ENCODE data around the gene BOK.

DNA sequence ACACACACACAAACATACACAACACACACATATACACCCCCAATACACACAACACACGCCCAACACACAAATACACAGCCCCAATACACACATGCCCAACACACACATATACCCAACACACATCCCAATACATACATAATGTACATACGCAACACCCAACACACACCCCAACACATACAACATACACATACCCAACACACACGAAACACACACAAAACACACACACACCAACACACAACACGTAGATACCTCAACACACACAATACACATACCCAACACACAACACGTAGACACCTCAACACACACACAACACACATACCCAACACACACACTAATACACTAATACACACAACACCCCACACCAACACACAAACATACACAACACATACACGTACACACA lies 41.2 kb upstream of the BOK start:
- TF ChIP-seq, protein P1, sequence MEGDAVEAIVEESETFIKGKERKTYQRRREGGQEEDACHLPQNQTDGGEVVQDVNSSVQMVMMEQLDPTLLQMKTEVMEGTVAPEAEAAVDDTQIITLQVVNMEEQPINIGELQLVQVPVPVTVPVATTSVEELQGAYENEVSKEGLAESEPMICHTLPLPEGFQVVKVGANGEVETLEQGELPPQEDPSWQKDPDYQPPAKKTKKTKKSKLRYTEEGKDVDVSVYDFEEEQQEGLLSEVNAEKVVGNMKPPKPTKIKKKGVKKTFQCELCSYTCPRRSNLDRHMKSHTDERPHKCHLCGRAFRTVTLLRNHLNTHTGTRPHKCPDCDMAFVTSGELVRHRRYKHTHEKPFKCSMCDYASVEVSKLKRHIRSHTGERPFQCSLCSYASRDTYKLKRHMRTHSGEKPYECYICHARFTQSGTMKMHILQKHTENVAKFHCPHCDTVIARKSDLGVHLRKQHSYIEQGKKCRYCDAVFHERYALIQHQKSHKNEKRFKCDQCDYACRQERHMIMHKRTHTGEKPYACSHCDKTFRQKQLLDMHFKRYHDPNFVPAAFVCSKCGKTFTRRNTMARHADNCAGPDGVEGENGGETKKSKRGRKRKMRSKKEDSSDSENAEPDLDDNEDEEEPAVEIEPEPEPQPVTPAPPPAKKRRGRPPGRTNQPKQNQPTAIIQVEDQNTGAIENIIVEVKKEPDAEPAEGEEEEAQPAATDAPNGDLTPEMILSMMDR (IDR thresholded peaks at IDR 0.05; ENCODE audit: poor library complexity, severe bottlenecking): no peak
- TF ChIP-seq RAD21 (conservative IDR thresholded peaks at IDR 0.05) (no peak), TAF1 (IDR thresholded peaks at IDR 0.05; ENCODE audit: low read depth) (no peak), EZH2 (IDR thresholded peaks at IDR 0.05; ENCODE audit: borderline replicate concordance, insufficient read depth, low read length, poor library complexity, severe bottlenecking) (no peak), SMC3 (conservative IDR thresholded peaks at IDR 0.05; ENCODE audit: poor library complexity) (no peak), POLR2AphosphoS5 (IDR thresholded peaks at IDR 0.05) (no peak)

All from neural cell (in vitro differentiated cells).